ENCODE data around the gene PRKAG1.

Gene PRKAG1

DNA sequence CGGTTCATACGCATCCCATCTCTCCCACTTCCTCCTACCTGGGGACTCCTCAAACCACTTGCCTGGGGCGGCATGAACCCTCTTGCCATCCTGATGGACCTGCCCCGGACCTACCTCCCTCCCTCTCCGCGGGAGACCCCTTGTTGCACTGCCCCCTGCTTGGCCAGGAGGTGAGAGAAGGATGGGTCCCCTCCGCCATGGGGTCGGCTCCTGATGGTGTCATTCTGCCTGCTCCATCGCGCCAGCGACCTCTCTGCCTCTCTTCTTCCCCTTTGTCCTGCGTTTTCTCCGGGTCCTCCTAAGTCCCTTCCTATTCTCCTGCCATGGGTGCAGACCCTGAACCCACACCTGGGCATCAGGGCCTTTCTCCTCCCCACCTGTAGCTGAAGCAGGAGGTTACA lies 36.8 kb downstream of the PRKAG1 start:
- DNase-seq (ENCODE audit: low read depth), result no peak

DNA sequence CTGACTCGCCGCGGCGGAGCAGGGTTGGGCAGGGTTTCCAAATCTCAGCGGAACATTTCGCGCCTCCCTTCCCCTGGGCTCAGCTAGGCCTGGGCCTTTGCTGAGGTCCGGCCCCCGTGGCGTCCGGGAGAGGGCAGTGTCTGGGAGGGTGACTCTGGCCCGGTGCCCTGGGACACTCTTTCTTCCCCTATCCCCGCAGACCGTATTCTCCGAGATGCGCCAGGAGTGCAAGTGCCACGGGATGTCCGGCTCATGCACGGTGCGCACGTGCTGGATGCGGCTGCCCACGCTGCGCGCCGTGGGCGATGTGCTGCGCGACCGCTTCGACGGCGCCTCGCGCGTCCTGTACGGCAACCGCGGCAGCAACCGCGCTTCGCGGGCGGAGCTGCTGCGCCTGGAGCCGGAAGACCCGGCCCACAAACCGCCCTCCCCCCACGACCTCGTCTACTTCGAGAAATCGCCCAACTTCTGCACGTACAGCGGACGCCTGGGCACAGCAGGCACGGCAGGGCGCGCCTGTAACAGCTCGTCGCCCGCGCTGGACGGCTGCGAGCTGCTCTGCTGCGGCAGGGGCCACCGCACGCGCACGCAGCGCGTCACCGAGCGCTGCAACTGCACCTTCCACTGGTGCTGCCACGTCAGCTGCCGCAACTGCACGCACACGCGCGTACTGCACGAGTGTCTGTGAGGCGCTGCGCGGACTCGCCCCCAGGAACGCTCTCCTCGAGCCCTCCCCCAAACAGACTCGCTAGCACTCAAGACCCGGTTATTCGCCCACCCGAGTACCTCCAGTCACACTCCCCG lies 37.4 kb downstream of the PRKAG1 start:
- no peak for DNase-seq (ENCODE audit: low read depth)

DNA sequence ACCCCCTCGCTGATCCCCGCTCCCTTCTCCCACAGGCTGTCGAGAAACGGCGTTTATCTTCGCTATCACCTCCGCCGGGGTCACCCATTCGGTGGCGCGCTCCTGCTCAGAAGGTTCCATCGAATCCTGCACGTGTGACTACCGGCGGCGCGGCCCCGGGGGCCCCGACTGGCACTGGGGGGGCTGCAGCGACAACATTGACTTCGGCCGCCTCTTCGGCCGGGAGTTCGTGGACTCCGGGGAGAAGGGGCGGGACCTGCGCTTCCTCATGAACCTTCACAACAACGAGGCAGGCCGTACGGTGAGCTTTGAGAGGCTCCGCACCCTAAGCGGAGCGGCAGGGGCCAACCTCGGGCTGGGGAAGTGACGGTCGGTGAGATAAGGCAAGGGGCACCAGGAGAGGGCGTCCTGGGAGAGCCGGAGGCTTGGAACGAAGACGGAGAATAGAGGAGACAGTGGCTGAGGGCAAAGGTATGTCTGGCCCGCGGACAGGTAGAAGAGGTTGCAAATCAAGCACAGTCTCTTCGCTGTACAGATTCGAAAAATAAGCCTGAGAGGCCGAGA lies 38.1 kb downstream of the PRKAG1 start:
- no peak for DNase-seq (ENCODE audit: low read depth)

DNA sequence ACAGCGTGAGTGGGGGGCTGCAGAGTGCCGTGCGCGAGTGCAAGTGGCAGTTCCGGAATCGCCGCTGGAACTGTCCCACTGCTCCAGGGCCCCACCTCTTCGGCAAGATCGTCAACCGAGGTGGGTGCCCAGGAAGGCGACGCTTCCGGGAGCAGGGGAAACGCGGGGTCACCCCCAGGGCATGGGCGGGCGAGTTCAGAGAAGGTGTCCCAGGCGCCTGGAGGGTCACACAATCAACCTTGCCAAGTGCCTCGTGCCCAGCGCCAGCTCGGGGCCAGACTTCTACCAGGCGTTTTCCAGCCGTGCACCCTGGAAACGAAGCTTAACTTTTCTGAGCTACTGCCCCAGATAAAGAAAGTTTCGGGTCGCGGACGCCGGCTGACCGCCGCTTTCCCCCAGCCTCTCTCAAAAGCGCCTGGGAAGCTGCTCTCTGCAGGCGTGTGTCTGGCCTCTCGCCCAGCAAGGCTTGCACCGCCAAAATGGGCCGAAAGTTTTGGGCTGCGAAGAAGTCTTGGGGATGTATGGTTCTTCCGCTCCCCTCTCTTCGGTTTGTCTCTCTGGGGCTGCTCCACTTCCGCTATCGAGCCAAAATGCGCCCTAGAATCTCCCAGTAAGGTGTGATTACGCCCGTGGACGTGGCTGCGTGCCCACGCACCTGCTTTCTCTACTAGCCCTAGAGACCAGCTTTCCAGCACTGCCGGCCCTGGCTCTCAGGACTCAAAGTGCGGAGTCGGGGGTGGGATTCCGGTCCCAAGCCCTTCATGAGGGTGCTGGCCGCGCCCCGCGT lies 38.8 kb downstream of the PRKAG1 start:
- DNase-seq (ENCODE audit: low read depth), result no peak

DNA sequence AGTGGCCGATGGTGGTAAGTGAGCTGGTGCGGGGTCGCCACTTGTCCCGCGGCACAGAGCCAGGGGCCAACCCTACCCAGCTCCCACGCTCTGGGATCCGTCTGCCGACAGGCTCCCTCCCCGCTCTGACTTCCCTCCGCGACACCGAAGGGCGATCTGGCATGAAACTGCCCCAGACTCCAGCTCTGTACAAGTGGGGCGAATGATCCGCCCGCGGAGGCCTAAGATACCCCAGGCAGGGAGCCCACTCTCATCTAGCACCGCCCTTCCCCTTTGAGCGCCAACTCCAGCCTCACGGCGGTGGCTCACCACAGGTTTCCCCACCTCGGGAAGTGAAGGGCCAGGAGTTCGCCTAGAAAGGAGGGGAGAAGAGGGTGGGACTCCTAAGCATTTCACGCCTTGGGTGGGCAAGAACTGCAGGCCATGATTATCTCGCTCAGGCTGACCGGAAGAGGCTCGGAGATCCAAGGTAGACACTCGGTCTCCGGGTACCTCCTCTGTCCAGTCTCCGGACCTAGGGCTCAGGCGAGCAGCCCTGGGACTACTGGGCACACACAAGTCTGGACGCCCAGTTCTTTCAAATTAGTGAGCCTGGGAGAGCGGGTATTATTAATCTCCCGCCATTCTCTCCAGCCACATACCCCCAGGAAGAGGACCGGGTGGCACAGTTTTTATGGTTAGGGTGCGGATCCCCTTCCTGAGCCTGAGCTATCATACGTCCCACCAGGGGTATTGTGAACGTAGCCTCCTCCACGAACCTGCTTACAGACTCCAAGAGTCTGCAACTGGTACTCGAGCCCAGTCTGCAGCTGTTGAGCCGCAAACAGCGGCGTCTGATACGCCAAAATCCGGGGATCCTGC lies 39.6 kb downstream of the PRKAG1 start:
- DNase-seq (ENCODE audit: low read depth), result no peak

DNA sequence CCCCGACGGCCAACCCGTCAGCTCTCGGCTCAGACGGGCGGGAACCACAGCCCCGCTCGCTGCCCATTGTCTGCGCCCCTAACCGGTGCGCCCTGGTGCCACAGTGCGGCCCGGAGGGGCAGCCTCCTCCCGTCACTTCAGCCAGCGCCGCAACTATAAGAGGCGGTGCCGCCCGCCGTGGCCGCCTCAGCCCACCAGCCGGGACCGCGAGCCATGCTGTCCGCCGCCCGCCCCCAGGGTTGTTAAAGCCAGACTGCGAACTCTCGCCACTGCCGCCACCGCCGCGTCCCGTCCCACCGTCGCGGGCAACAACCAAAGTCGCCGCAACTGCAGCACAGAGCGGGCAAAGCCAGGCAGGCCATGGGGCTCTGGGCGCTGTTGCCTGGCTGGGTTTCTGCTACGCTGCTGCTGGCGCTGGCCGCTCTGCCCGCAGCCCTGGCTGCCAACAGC lies 40.3 kb downstream of the PRKAG1 start, which contains the start of gene WNT1:
Gene WNT1 (plus strand): TSS at position 32 of the 450 bp plus-strand sequence. CDS start 329 bp downstream, at position 361.
- no peak for DNase-seq (ENCODE audit: low read depth)

DNA sequence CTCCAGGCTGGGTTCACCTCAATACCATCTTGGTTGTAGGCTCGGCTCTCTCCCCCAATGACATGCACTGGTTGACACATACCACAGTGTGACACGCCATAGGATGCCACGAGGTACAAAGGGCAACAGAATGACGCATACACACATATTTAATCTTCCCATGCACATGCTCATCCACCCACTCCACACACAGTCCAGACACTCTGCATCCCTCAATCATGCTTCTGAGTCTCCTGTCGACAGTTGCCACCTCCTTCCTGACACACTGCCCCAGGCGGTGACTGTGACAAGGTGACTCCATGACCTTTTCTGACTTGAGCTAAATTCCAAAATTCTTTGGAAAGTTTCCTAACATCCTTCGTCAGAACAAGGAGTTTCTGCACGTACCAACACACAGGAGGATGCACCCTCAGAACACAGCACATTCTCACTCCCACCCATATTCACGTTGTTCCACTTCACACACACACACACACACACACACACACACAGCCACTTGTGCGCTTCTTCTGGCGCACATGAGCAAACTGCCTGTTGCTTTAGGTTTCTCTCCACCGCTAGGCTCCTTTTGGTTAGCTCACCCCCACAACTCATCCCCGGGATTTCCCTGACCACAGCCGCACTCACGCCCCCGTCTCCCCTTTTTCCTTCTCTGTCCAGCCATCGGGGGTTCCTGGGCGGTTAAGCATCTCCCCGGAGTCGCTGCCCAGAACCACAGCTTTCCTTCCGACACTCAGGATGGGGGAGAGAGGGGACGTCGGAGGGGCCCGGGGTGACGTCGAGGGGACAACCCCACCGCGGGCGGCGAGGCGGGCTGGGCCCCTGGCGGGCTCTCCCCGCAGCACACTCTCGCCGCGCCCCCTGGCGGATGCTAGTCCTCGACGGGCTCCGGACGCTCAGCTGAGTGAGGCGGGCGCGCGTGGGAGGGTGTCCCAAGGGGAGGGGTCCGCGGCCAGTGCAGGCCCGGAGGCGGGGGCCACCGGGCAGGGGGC lies 41.0 kb downstream of the PRKAG1 start:
- no peak for DNase-seq (ENCODE audit: low read depth)

DNA sequence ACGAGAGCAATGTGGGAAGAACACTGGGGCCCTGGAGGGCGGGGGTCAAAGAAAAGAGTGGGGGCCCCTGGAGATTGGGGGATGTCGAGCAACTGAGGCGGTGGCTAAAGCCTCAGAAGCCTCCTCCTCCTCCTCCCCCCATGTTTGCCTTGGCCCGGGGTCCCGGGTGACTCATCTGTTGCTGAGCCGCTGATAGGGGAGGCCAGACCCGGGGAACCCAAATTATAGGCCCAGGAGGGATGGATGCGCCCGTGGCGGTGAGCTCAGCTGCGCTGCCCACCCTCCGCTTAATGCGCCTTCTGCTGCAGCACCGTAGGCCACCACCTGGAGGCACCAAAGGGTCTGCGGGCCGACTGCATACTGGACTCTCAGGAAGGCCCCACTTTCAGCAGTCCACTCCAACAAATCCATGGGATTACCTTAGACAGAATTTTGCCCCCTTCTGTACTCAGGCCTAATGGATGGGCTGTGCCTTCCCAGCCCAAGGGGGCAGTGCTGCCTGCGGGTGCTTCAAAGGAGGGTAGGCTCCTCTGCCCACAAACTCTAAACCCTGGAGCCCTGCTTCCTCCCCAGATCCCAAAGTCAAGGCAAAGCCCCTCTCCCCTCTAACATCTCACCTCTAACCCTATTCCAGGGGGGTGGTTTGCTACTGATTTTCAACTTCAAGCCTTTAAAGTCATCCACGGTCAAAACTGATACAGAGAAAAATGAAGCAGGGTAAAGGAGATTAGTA lies 44.5 kb downstream of the PRKAG1 start:
- DNase-seq (ENCODE audit: low read depth), result no peak

DNA sequence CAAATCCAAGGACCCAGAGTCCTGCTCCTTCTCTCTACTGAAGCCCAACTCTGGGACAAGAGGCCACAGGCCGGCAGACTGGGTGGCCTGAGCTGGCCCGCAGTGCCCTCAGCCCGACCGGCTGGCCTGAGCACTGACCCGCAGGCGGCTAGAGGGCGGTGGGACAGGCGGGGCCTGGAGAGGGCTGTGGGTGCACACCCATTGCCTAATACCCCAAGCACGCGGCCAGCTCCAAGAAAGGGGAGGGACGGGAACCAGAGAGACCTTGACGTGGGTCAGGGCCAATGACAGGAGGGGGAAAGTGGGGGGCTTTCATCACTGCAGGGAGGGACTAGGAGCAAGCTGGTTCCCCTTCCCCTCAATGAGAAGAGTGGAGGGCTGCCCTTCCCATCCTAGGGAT lies 45.0 kb downstream of the PRKAG1 start:
- DNase-seq (ENCODE audit: low read depth), result no peak

DNA sequence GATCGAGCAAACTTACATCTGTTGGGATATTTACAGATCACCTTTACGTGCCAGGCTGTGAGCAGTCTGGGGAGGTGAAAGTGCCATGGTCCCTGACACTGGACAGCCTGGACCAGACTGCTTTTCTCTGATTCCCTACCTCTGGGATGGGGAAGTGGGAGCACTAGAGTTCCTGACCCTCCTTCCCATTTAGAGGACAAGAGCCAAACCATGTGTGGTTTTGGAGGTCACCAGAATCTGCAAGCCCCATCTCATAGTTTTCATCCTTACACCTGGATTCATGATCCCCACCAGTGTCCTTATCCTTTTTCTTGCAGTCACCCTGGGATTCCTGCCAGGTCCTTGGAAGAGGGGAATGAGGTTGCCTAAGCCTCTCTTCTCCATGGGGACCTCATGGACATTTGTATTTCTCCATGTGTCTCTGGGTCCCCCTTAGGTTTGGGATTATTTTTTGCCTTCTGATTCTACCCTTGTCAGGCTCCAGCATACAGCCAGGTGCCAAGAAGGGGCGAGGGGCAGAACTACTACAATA lies 45.6 kb downstream of the PRKAG1 start:
- DNase-seq (ENCODE audit: low read depth), result no peak

- DNase-seq (ENCODE audit: low read depth), result no peak
These were observed 46.2 kb downstream of the PRKAG1 start for GRCh38 chr12:48972213-48972951.

DNA sequence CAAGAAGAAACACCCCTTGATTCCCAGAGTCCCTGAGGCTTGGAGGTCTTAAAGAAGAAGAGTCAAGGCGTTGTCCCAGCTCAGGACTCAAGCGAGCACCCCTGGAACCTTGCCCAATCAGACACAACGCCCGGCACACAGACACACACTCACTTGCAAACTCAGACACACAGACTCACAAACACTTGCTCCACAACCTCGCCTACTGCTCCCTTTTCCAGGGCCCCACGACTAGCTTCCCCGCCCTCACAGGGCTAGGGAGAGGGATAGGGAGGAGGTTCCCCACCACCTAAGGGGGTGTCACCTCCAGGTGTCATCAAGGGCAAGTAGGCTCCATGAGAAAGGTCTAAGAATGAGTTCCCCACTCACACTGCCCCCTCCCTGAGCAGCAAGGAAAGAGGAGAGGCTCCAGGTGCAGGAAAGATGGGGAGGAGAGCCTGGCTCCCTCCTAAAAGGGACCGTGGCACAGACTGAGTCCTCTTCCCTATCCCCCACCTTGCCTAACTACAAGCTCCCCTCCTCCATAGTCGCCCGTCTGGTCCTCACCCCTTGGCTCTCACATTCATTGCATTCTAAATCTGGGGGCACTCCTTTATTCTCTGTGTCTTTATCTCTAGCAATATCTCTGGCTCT lies 47.8 kb downstream of the PRKAG1 start:
- DNase-seq (ENCODE audit: low read depth), result no peak

DNA sequence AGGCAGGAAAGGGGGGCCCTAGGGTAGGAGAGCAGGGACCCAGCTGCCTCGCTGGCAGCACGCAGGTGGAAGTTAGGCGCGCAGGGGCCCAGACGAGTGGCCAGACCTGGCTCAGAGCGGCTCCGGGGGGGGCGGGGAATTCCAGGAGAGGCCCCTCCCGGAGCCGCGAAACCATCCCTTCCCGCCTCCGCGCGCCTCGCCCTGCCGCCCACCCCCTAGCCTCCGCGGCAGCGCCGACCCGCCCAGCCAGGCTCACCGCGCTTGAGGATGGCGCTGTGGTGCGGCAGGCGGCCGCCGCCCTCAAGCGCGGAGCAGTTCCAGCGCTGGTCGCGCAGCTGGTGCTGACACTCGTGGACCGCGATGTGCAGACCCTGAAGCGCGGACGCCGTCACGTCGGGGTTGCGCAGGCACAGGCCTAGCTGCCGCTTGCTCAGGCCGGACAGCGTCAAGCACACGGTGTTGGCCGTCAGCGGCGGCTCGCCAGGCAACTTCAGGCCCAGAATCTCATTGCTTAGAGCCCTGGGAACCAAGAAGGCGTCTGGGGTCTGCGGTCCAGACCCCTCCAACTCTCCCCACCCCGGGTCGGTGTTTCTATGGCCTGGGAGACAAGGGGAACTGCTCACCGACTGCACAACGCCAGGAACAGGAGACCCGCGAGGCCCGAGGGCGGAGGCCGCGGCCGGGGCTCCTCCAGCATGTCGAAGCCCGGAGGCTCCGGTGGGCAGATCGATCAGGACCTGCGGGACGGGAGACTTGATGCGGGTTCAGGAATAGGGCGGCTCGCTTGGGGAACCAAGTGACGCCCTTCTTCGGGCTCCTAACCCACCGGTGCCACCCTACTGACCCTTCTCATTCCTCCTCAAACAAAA lies 48.5 kb downstream of the PRKAG1 start:
- no peak for DNase-seq (ENCODE audit: low read depth)

DNA sequence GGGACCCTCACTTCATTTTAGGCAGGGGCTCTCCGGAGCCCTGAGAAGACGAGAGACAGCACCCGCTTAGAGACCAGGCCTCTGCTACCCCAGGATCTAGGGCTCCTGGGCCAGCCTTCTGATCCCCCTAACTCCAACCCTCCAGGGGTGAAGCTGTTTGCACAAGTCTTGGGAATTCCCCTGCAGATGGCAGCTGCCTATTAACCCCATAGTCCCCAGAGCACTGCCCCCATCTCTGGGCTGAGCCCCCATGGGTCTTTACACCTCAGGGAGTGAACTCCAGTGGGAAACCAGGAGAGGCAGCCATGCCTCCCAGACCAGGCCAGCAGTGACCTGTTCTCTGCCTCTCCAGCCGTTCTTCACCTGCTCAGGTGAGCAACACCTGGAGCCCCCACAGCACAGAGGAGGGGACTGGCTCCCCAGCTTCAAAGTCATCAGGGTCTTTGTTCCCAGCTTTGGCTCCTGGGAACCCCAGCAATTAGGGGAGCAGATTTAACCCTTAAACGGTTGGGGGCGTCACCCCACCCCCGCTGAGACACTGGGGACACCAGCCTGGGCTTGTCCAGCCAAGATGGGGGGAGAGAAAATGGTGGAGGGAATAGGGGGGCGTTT lies 49.3 kb downstream of the PRKAG1 start:
- DNase-seq (ENCODE audit: low read depth), result no peak

GRCh38 chr12:48968467-48968866 lies 50.1 kb downstream of the PRKAG1 start:
- DNase-seq (ENCODE audit: low read depth), result no peak

DNA sequence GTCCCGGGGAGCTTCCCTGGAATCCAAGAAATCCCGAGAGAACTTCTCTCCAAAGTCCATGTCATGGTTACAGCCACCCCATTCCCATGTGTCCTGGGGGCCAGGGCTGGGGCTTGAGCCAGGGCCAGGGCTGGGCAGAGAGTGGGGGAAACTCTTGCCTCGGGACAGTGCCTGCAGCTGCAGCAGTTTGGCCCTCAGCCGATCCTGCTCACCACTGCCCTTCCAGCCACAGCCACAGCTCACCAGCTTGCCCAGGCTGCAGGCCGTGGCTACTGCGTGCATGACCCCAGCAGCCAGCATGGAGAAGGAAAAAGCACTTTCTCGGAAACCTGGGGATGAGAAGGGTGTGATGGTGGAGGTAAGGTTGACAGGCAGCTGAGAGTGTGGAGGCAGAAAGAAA lies 50.6 kb downstream of the PRKAG1 start:
- no peak for DNase-seq (ENCODE audit: low read depth)
